ENCODE measurements around the gene ANKRD39.

DNA sequence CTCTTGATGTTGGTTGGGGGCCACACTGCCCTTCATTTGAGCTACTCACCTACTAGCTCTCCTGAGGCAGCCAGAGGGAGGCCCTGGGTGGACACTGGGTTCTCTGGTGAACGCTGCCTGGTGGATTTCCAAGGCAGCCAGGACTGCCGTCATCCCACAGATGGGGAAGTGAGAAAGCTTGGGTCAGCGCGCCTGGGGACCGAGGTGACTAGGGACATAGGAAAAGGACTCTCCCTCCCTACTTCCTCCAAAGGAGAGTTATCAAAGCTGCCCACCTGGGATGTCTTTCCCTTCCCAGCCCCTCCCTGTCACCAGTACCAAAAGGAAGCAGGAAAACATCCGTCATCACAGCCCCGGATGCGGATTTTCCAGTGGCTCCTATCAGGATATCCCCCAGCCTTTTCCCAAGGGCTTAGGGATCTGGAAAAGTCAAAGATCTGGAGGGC lies 15.9 kb upstream of the ANKRD39 start:
- TF ChIP-seq, protein P1, sequence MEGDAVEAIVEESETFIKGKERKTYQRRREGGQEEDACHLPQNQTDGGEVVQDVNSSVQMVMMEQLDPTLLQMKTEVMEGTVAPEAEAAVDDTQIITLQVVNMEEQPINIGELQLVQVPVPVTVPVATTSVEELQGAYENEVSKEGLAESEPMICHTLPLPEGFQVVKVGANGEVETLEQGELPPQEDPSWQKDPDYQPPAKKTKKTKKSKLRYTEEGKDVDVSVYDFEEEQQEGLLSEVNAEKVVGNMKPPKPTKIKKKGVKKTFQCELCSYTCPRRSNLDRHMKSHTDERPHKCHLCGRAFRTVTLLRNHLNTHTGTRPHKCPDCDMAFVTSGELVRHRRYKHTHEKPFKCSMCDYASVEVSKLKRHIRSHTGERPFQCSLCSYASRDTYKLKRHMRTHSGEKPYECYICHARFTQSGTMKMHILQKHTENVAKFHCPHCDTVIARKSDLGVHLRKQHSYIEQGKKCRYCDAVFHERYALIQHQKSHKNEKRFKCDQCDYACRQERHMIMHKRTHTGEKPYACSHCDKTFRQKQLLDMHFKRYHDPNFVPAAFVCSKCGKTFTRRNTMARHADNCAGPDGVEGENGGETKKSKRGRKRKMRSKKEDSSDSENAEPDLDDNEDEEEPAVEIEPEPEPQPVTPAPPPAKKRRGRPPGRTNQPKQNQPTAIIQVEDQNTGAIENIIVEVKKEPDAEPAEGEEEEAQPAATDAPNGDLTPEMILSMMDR (IDR thresholded peaks at IDR 0.05), result no peak
- TF ChIP-seq POLR2A (IDR thresholded peaks at IDR 0.05), result no peak
- TF ChIP-seq EP300 (IDR thresholded peaks at IDR 0.05), result no peak

All from gastroesophageal sphincter (tissue), 3 donors.